ENCODE results near the gene TAF11L14.
"Not testable (repeated sequence)": the region's sequence is repeated elsewhere in the genome, so short reads cannot be mapped to it uniquely, and the experiment has no call there.

Gene TAF11L14

DNA sequence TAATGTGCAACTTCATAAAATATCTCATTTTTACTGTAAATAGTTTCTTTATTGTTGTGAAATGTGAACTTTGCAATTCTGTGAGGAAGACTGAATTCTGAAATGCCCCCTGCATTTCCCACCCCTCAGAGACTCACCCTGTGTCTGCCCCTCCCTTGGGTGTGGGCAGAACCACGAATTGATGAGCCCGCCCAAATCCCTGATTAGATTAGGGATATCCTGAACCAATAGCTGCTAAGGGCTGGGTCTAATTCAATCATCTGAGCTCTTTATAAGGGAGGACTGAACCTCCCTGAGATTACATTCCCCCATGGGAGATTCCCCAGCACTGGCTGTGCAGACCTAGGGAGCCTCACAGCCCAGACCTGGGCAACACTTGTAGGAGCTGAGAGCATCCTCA is 24.2 kb upstream of the TAF11L14 start, which contains the start of gene TAF11L12:
TSS of gene TAF11L12 (plus strand) at position 301 of the 400 bp plus-strand sequence.
- not testable (repeated sequence) for H3K27ac ChIP-seq (replicated peaks; ENCODE audit: low read length); H3K79me1 ChIP-seq (ENCODE audit: low read depth, low read length); H3K9ac ChIP-seq (ENCODE audit: low read depth, low read length, poor library complexity); H3K9me3 ChIP-seq (replicated peaks in 1 of 2; ENCODE audit: control insufficient read depth in 2 of 2, insufficient read depth in 1 of 2, low read depth in 1 of 2, low read length in 2 of 2); H3K4me1 ChIP-seq (ENCODE audit: control insufficient read depth in 2 of 2, insufficient read depth in 1 of 2, low read depth in 1 of 2, low read length in 2 of 2); H2BK120ac ChIP-seq (ENCODE audit: low read depth, low read length); H2AK5ac ChIP-seq (ENCODE audit: low read depth, low read length); H4K91ac ChIP-seq (ENCODE audit: low read depth, low read length, poor library complexity); H2BK12ac ChIP-seq (ENCODE audit: low read length); DNase-seq (ENCODE audit: low spot score); H3K4ac ChIP-seq (ENCODE audit: low read length); H2BK5ac ChIP-seq (ENCODE audit: low read length); H2AFZ ChIP-seq (ENCODE audit: low read length); H3K27me3 ChIP-seq (ENCODE audit: control insufficient read depth in 3 of 3, insufficient read depth in 3 of 3, low read depth in 1 of 3, low read length in 3 of 3); H3K4me3 ChIP-seq (ENCODE audit: low read length in 2 of 2); H2BK15ac ChIP-seq (ENCODE audit: low read length); H3K14ac ChIP-seq (ENCODE audit: low read length); H3K4me2 ChIP-seq (ENCODE audit: insufficient read depth, low read length, poor library complexity, severe bottlenecking); H4K8ac ChIP-seq (ENCODE audit: low read depth, low read length); H3K23ac ChIP-seq (ENCODE audit: low read depth, low read length, poor library complexity); H3K18ac ChIP-seq (ENCODE audit: low read length); H3K36me3 ChIP-seq (replicated peaks in 1 of 2; ENCODE audit: control insufficient read depth in 2 of 2, insufficient read depth in 2 of 2, low read length in 2 of 2)
- no CpG with 5 or more reads among the region's 2 CpGs for WGBS, 2 donors (ENCODE audit: extremely low coverage in 2 of 2, insufficient read length in 2 of 2, insufficient replicate concordance in 1 of 2)

DNA sequence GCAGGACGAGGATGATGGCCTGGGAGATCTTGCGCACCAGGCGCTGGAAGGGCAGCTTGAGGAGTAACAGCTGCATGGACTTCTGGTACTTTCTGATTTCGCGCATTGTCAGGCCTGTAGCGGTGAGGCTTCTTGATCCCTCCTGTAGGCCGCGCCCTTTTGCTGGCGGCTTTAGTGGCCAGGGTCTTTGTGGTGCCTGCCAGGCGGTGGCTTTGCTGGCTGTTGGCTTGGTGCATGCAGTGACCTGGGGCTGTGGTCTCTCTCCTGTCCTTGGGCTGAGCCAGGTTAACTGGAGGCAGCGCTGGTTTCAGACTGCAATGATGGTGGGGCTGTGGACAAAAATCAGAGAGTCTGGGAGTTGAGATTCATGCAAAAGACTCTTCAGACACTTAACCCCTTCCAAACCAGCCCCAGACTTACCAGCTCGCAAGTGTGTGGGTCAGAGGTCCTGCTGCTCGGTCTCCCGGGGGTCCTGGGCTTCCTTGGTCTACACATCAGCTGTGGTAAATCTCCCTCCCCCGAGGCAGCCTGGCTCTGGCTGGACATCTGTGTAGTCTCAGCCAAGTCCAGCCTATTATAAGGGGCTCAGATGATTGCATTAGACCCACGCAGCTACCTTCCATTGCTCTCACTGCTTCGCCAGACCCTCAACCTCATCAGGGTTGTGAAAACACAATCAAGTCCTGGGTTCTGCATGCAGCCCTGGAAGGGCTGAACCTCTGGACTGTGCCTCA is 19.2 kb upstream of the TAF11L14 start:
- peak overlapping the region; percentile 71 for H3K18ac ChIP-seq (ENCODE audit: low read length)
- H2BK15ac ChIP-seq (ENCODE audit: low read length): no peak overlapping the region
- no peaks in the 10 kb centered on the region for H3K9me3 ChIP-seq (replicated peaks in 1 of 2; ENCODE audit: control insufficient read depth in 2 of 2, insufficient read depth in 1 of 2, low read depth in 1 of 2, low read length in 2 of 2)
- no peak overlapping the region for H4K8ac ChIP-seq (ENCODE audit: low read depth, low read length)
- no peaks in the 10 kb centered on the region for H3K36me3 ChIP-seq (replicated peaks in 1 of 2; ENCODE audit: control insufficient read depth in 2 of 2, insufficient read depth in 2 of 2, low read length in 2 of 2)
- WGBS, 2 donors (ENCODE audit: extremely low coverage in 2 of 2, insufficient read length in 2 of 2, insufficient replicate concordance in 1 of 2): no CpG with 5 or more reads among the region's 17 CpGs
- H4K91ac ChIP-seq (ENCODE audit: low read depth, low read length, poor library complexity): no peak overlapping the region
- no peak overlapping the region for H3K4me3 ChIP-seq (ENCODE audit: low read length in 2 of 2)
- no peak overlapping the region for H3K23ac ChIP-seq (ENCODE audit: low read depth, low read length, poor library complexity)
- no peaks in the 10 kb centered on the region for H3K27me3 ChIP-seq (ENCODE audit: control insufficient read depth in 3 of 3, insufficient read depth in 3 of 3, low read depth in 1 of 3, low read length in 3 of 3)
- H3K27ac ChIP-seq (replicated peaks; ENCODE audit: low read length): no peak overlapping the region
- H3K4me1 ChIP-seq (ENCODE audit: control insufficient read depth in 2 of 2, insufficient read depth in 1 of 2, low read depth in 1 of 2, low read length in 2 of 2): no peaks in the 10 kb centered on the region
- H3K4ac ChIP-seq (ENCODE audit: low read length): no peak overlapping the region
- H3K9ac ChIP-seq (ENCODE audit: low read depth, low read length, poor library complexity): no peak overlapping the region
- H3K4me2 ChIP-seq (ENCODE audit: insufficient read depth, low read length, poor library complexity, severe bottlenecking): no peak overlapping the region
- DNase-seq (ENCODE audit: low spot score): no peak
- no peak overlapping the region for H2BK120ac ChIP-seq (ENCODE audit: low read depth, low read length)
- H2AK5ac ChIP-seq (ENCODE audit: low read depth, low read length): no peak overlapping the region
- no peak overlapping the region for H2BK12ac ChIP-seq (ENCODE audit: low read length)
- H3K14ac ChIP-seq (ENCODE audit: low read length): no peak overlapping the region
- H3K79me1 ChIP-seq (ENCODE audit: low read depth, low read length): no peaks in the 10 kb centered on the region
- H2BK5ac ChIP-seq (ENCODE audit: low read length): no peak overlapping the region
- H2AFZ ChIP-seq (ENCODE audit: low read length): no peak overlapping the region

DNA sequence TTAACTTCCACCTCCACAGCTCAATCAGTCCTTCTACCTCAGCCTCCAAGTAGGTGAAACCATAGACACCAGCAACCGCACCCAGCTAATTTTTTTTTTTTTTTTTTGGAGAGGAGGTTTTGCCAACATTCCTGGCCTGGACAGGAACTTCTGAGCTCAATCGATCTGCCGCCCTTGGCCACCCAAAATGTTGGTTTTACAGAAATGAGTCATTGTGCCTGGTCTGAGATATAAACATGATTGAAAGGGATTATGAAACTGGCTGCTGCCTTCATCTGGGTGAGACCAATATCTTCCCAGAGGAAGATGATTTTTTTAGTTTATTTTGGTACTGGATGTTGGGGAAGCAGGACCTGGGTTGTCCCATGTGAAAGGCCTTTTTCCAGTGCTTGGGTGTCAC is 14.9 kb upstream of the TAF11L14 start:
- no peak overlapping the region for H4K8ac ChIP-seq (ENCODE audit: low read depth, low read length)
- no peak overlapping the region for H3K27ac ChIP-seq (replicated peaks; ENCODE audit: low read length)
- H3K4me1 ChIP-seq (ENCODE audit: control insufficient read depth in 2 of 2, insufficient read depth in 1 of 2, low read depth in 1 of 2, low read length in 2 of 2): no peaks in the 10 kb centered on the region
- H2BK5ac ChIP-seq (ENCODE audit: low read length): no peak overlapping the region
- no peak overlapping the region for H2BK120ac ChIP-seq (ENCODE audit: low read depth, low read length)
- no peak overlapping the region for H2BK12ac ChIP-seq (ENCODE audit: low read length)
- H3K14ac ChIP-seq (ENCODE audit: low read length): no peak overlapping the region
- no peak overlapping the region for H4K91ac ChIP-seq (ENCODE audit: low read depth, low read length, poor library complexity)
- H3K9me3 ChIP-seq (replicated peaks in 1 of 2; ENCODE audit: control insufficient read depth in 2 of 2, insufficient read depth in 1 of 2, low read depth in 1 of 2, low read length in 2 of 2): no peaks in the 10 kb centered on the region
- no peak overlapping the region for H2AFZ ChIP-seq (ENCODE audit: low read length)
- H3K36me3 ChIP-seq (replicated peaks in 1 of 2; ENCODE audit: control insufficient read depth in 2 of 2, insufficient read depth in 2 of 2, low read length in 2 of 2): no peaks in the 10 kb centered on the region
- H3K18ac ChIP-seq (ENCODE audit: low read length): no peak overlapping the region
- no peak overlapping the region for H2AK5ac ChIP-seq (ENCODE audit: low read depth, low read length)
- H3K79me1 ChIP-seq (ENCODE audit: low read depth, low read length): no peaks in the 10 kb centered on the region
- DNase-seq (ENCODE audit: low spot score): no peak
- no peak overlapping the region for H3K9ac ChIP-seq (ENCODE audit: low read depth, low read length, poor library complexity)
- no peaks in the 10 kb centered on the region for H3K27me3 ChIP-seq (ENCODE audit: control insufficient read depth in 3 of 3, insufficient read depth in 3 of 3, low read depth in 1 of 3, low read length in 3 of 3)
- no CpG with 5 or more reads among the region's 3 CpGs for WGBS, 2 donors (ENCODE audit: extremely low coverage in 2 of 2, insufficient read length in 2 of 2, insufficient replicate concordance in 1 of 2)
- no peak overlapping the region for H3K4me2 ChIP-seq (ENCODE audit: insufficient read depth, low read length, poor library complexity, severe bottlenecking)
- no peak overlapping the region for H3K4ac ChIP-seq (ENCODE audit: low read length)
- no peak overlapping the region for H3K23ac ChIP-seq (ENCODE audit: low read depth, low read length, poor library complexity)
- no peak overlapping the region for H3K4me3 ChIP-seq (ENCODE audit: low read length in 2 of 2)
- H2BK15ac ChIP-seq (ENCODE audit: low read length): no peak overlapping the region

DNA sequence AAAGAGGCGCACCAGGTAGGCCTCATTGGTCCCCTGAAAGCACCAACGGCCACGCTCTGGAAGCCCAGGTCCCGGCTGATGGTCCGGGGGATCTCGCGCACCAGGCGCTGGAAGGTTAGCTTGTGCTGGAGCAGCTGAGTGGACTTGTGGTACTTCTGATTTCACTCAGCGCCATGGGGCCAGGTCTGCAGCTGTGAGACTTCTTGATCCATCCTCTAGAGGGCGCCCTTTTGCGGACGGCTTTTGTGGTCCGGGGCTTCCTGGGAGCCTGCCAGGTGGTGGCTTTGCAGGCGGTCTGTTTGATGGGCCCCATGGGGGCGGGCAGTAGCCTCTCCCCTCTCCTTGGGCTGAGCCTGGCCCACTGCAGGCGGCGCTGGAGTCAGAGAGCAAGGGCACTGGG is 13.6 kb upstream of the TAF11L14 start:
- no peak overlapping the region for H3K9ac ChIP-seq (ENCODE audit: low read depth, low read length, poor library complexity)
- peak overlapping the region in 1 of 2 donors; percentile 9 for H3K4me3 ChIP-seq (ENCODE audit: low read length in 2 of 2)
- no peaks in the 10 kb centered on the region for H3K4me1 ChIP-seq (ENCODE audit: control insufficient read depth in 2 of 2, insufficient read depth in 1 of 2, low read depth in 1 of 2, low read length in 2 of 2)
- DNase-seq (ENCODE audit: low spot score): no peak
- no peaks in the 10 kb centered on the region for H3K36me3 ChIP-seq (replicated peaks in 1 of 2; ENCODE audit: control insufficient read depth in 2 of 2, insufficient read depth in 2 of 2, low read length in 2 of 2)
- H2AFZ ChIP-seq (ENCODE audit: low read length): no peak overlapping the region
- H3K27me3 ChIP-seq (ENCODE audit: control insufficient read depth in 3 of 3, insufficient read depth in 3 of 3, low read depth in 1 of 3, low read length in 3 of 3): no peaks in the 10 kb centered on the region
- H3K4me2 ChIP-seq (ENCODE audit: insufficient read depth, low read length, poor library complexity, severe bottlenecking): no peak overlapping the region
- H2BK5ac ChIP-seq (ENCODE audit: low read length): no peak overlapping the region
- H3K14ac ChIP-seq (ENCODE audit: low read length): no peak overlapping the region
- H2BK120ac ChIP-seq (ENCODE audit: low read depth, low read length): no peak overlapping the region
- no peak overlapping the region for H3K23ac ChIP-seq (ENCODE audit: low read depth, low read length, poor library complexity)
- H2AK5ac ChIP-seq (ENCODE audit: low read depth, low read length): no peak overlapping the region
- H3K79me1 ChIP-seq (ENCODE audit: low read depth, low read length): no peaks in the 10 kb centered on the region
- peak overlapping the region; percentile 76 for H3K18ac ChIP-seq (ENCODE audit: low read length)
- WGBS, 2 donors (ENCODE audit: extremely low coverage in 2 of 2, insufficient read length in 2 of 2, insufficient replicate concordance in 1 of 2): no CpG with 5 or more reads among the region's 17 CpGs
- no peak overlapping the region for H2BK12ac ChIP-seq (ENCODE audit: low read length)
- no peak overlapping the region for H4K91ac ChIP-seq (ENCODE audit: low read depth, low read length, poor library complexity)
- H3K27ac ChIP-seq (replicated peaks; ENCODE audit: low read length): no peak overlapping the region
- H3K9me3 ChIP-seq (replicated peaks in 1 of 2; ENCODE audit: control insufficient read depth in 2 of 2, insufficient read depth in 1 of 2, low read depth in 1 of 2, low read length in 2 of 2): no peaks in the 10 kb centered on the region
- H4K8ac ChIP-seq (ENCODE audit: low read depth, low read length): no peak overlapping the region
- no peak overlapping the region for H3K4ac ChIP-seq (ENCODE audit: low read length)
- H2BK15ac ChIP-seq (ENCODE audit: low read length): no peak overlapping the region
